H1 (cell line): ENCODE measurements around the gene YY1AP1. TPM values are rescaled to one million over a fixed set of nuclear protein-coding genes. Genes with fewer than 3 reads are reported as not detected.

ENCODE experiments used
- BRCA1 ChIP-seq: IDR thresholded peaks from 2 replicates; pipeline ENCODE4 v1.6.1; 2012; ENCODE audit warnings: low read depth, low read length, improper control_type of control experiment
- CREB1 ChIP-seq: IDR thresholded peaks from 2 replicates; pipeline ENCODE4 v1.6.1; 2012; ENCODE audit warnings: inconsistent platforms
- FOSL1 ChIP-seq: IDR thresholded peaks from 2 replicates; pipeline ENCODE4 v1.6.1; 2011; ENCODE audit warnings: mild to moderate bottlenecking, low read depth, low read length, moderate library complexity; ENCODE audit not compliant: insufficient read depth
- PHF8 ChIP-seq: fragments of 200-600 bp; sonication (generic); conservative IDR thresholded peaks from 2 replicates; pipeline ENCODE4 v1.7.1; 2012; ENCODE audit warnings: low read depth, mild to moderate bottlenecking, inconsistent platforms, low read length, moderate library complexity
- TAF1 ChIP-seq: IDR thresholded peaks from 2 replicates; pipeline ENCODE4 v1.6.1; 2011; ENCODE audit warnings: mild to moderate bottlenecking, low read depth, low read length
- polyA plus RNA-seq, 7 experiments: library from polyadenylated mRNA; depleted of rRNA in 3 of 7; stranded (reverse) in 5 of 7; unstranded in 2 of 7; fragments of >200 nt in 5 of 7; fragments of 200-250 nt in 2 of 7; gene quantifications; 1 replicate in 5 of 7; 2 replicates in 1 of 7; 4 replicates in 1 of 7; pipeline versions ENCODE4 v1.2.1 to v1.2.3, GENCODE V29; 2011 to 2013; ENCODE audit warnings: missing spikeins in 2 of 7, mixed read lengths in 2 of 7
- total RNA-seq: library from RNA; stranded (reverse); fragmentation: NEBNext Ultra II Directional; extraction: Animal tissue kit (Norgen Biotek cat#: 25700); gene quantifications from 2 replicates; pipeline ENCODE4 v1.2.1, GENCODE V29; 2021

Gene YY1AP1
- total and polyA plus RNA-seq, 2 of the 8 experiments (the other 6 are each of a cell fraction or from before 2014, with no cell fraction given) = 44.2 to 48.6 TPM

- TF ChIP-seq CREB1 = no peak
- no peak for TF ChIP-seq FOSL1
- TF ChIP-seq BRCA1 = no peak
- TF ChIP-seq PHF8 = no peak
- TF ChIP-seq TAF1 = no peak
- TF ChIP-seq, all 59 proteins: peak for 0
Observed at GRCh38 chr1:155694167-155694566, 5.6 kb upstream of the YY1AP1 start (continued).
